HG03558 (cell line): ENCODE measurements around the gene MSMB.

Experiments used
- ATAC-seq: cut with Tn5 transposase; IDR thresholded peaks from one replicate; pipeline ENCODE4 v1.9.1; 2021; ENCODE audit warnings: moderate number of reproducible peaks; ENCODE audit not compliant: unreplicated experiment; ENCODE audit errors: extremely low read depth

The MSMB gene

GRCh38 chr10:46037107-46037825, 8.8 kb downstream of the MSMB start:
- ATAC-seq = no peak

GRCh38 chr10:46035923-46036849, 9.9 kb downstream of the MSMB start:
- no peak for ATAC-seq

GRCh38 chr10:46033602-46034011, 12.5 kb downstream of the MSMB start:
- no peak for ATAC-seq

- no peak for ATAC-seq
These were observed 14.2 kb downstream of the MSMB start for GRCh38 chr10:46031648-46032532.

GRCh38 chr10:46030091-46030937, 15.8 kb downstream of the MSMB start, which contains the start of gene NCOA4:
TSS of gene NCOA4 (minus strand) at chr10:46030623. CDS start at chr10:46016680, 13,943 bp downstream.
- ATAC-seq = peak; percentile 89

GRCh38 chr10:46029461-46030030, 16.5 kb downstream of the MSMB start:
- ATAC-seq = no peak

DNA sequence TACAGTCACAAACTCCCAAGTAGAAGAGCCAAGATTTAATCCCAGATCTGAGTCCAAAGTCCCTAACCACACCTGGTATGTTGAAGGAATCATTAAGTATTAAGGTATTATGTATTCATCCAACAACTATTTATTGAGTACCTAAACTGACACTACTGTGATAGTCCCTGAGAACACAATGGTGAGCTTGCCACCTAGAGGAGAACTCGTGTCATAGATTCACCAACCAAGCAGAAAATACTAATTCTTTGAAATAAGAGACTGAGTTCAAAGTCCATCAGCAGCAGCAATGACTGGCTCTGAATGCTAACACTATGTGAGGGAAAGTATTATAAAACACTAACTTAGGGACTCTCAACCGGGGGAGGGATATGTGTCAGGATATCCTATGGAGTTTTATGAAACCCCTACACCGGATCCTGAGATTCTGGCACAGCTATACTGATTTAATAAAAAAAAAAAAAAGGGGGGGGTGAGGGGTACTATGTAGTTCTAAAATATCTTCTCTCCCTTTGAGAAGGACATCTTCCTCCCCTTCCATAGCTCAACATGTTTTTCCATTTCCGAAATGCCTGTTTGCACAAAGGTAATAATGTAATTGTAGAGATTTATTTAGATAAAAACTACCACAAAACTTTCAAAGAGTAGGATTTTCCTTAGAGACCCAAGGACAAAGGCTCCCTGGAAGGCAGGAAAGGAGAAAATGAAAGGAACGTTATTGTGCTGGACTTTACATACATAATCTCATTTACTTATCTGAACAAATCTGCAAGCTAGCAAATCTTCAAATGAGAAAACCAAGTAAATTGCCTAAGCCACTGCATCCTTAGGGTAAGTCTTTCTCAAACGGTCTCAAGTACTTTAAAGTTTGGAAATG, 17.2 kb downstream of the MSMB start:
- ATAC-seq = peak; percentile 47

GRCh38 chr10:46026106-46026505, 20.0 kb downstream of the MSMB start:
- no peak for ATAC-seq

GRCh38 chr10:46025406-46025805, 20.7 kb downstream of the MSMB start:
- no peak for ATAC-seq

DNA sequence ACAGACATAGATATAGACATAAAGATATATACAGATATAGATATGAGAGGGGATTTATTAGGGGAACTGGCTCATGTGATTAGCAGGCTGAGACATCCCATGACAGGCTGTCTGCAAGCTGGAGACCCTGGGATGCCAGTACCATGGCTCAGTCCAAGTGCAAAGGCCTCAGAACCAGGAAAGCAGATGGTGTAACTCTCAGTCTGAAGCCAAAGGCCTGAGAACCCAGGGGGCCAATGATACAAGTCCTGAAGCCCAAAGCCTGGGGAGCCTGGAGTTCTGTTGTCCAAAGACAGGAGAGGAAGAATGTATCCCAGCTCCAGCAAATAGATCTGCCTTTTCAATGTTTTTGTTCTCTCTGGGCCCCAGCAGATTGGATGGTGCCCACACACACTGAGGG, 21.1 kb downstream of the MSMB start:
- ATAC-seq = no peak

DNA sequence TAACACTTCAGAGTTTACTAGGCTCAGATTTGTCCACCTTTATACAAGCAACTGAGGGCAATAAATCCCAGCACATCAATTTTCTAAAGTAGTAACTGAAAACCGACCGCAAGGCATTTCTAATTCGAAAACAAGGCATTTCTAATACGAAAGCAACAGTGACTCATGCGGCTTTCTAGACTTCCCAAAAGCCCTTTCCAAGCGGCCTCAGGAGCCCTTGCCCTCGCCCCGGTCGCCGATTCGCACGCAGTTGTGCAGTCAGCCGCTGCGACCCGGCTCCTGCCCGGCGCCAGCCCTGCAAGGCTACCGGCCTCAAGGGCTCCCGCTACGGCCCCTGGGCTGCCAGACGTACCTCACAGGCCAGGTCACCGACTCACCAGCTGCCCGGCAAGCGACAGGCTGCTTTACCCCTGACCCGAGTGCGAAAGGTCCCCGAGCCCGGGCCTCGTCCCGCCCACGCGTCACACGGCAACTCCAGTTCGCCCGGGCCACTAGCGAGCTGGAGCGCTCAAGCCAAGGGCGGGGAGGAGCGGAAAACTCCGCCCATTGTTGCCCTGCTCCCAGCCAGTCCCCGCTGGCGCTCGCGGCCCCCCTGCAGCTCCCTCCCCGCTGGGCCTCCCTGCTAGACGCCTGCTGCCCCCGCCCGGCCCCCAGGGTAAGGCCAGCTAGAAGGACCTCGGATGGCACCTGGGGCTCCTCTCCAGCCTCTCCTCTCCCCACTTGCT, 22.9 kb downstream of the MSMB start:
- peak; percentile 82 for ATAC-seq

GRCh38 chr10:46020344-46020657, 25.8 kb downstream of the MSMB start:
- ATAC-seq = no peak

DNA sequence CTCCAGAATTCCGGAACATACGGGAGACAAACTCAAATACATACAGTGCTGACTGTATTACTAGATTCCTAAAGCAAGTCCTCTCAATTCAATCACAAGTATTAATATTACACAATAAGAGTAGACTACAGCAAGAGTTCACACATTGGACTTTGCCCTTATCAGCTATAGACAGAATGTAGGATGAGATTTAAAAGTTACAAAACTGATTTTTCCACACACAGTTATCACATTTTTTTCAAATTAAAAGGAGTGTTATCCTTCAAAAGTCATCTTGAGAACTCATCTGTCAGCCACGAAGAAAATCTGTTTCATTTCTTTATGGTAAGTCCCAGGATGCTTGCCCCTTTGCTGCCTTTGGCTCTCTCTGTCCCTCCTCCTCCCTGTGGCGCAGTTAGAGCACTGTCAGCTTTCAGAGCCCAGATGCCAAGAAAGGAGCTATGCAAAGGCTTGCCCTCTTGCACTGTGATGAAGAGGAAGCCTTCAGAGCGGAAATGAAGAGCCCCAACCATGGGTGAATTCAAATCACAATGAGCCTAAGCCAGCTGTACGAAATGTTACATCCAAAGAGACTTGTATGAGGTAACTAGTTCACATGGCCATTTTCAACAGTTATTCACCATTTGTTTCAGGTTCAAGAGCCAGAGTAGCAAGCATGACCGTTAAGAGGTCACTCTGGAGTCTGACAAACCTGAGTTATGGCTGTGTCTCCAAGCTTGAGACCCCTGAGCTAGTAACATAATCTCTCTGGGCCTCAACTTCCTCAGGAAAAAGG, 26.3 kb downstream of the MSMB start:
- no peak for ATAC-seq

DNA sequence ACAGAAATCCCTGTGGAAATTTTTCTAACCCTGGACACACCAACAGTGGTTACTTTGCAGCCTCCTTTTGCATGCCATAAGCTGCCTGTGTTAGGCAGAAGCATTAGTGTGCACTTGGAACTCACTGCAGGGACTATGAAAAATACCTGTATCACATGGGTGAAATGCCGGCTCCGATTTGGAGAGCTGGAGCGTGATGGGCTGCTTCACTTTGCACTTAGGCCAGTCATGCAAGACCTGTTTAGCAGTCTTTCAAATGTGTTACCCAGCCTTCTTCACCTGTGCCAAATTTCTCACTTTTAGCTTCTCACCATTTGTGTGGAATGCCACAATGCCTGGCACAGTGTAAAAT, 26.9 kb downstream of the MSMB start:
- no peak for ATAC-seq

DNA sequence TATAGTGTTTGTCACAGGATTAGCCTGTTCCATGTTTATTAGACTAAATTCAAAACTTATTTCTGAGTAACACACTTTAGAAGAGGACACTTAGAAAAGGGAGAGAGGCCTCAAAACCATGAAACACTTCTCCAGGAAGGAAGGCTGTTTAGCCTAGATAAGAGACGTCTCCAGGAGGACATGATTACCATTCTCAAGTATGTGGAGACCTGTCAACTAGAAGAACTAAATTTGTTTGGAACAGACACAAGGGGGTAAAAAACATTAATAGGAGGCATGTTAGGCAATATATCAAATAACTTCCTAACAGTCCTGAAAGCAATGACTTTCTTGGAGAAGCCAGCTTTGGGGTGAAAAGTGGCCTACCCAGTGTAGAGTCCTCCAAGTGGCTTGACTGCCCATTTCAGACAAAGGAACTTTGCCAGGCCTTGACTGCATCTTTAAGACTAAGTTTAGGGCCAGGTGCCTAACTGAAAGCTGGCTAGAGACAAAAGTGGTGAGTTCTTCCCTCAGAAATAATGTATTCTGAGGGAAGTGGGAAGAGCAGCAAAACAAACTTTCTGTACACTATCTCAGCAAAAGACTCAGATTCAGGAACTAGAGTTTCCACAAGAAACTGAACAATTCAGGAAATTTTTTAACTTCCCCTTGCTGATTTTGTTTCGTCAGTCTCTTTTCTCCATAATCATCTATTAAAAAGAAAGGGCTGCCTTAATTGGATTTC, 27.5 kb downstream of the MSMB start:
- no peak for ATAC-seq

DNA sequence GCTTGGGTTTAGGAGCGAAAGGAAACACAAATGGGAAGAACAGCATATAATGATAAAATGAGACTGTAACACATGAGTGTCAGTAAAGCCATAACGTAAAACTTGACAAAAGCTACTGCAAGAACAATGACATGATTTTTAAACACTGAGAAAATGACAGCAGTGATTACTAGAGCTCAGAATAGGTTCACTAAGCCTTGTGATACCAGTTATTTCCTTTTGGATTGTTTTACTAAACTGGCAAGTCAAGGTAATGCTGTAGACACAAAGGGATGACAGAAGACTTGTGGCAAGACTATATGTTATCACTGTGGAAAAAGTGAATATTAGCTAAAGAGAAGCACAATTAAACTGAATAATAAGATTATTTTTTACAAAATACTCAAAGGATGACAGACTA, 28.3 kb downstream of the MSMB start:
- no peak for ATAC-seq
